HG03066 (cell line): ENCODE measurements around the gene GNG11.

Source experiments
- ATAC-seq: cut with Tn5 transposase; IDR thresholded peaks from one replicate; pipeline ENCODE4 v1.9.1; 2021; ENCODE audit warnings: low read depth; ENCODE audit not compliant: unreplicated experiment

Gene GNG11

DNA sequence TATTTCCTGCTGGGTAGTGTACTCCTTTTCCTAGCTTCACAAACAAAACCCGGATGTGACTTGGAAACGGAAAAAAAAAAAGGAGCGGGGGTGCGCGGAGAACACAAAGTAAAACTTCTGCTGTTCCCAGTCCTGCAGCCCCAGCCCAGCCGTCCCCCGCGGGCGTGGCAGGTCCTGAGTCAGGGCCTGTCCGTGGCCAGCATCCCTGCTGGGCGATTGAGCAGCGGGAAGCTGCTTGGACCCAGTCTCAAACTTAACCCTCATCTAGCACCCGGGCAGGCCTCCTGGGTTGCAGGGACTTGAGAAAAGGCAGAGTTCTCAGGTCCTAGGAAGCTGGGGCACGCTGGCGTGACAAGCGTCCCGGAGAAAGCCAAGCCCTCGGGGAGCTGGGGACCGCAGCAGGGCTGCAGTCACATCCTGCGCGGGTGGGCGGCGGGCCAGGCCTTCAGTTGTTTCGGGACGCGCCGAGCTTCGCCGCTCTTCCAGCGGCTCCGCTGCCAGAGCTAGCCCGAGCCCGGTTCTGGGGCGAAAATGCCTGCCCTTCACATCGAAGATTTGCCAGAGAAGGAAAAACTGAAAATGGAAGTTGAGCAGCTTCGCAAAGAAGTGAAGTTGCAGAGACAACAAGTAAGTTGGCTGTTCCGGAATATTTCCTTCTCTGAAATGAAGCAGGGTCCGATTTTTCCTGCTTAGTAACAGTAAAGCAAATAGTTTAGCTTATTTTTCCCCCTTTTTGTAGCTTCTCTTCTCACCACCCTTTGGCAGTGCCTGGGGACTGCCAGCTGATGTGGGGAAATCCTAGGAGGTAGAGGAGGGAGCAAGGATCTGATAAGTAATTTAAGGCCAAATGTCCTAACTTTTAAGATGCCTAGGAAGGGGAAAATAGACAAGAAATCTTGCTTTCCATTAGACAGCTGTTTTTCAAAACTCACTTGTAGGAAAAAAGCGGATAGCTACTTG is at the start of gene GNG11:
TSS of gene GNG11 (plus strand) at position 129 of the 960 bp plus-strand sequence. CDS start at position 532, 403 bp downstream.
- ATAC-seq, result peak; percentile 91

DNA sequence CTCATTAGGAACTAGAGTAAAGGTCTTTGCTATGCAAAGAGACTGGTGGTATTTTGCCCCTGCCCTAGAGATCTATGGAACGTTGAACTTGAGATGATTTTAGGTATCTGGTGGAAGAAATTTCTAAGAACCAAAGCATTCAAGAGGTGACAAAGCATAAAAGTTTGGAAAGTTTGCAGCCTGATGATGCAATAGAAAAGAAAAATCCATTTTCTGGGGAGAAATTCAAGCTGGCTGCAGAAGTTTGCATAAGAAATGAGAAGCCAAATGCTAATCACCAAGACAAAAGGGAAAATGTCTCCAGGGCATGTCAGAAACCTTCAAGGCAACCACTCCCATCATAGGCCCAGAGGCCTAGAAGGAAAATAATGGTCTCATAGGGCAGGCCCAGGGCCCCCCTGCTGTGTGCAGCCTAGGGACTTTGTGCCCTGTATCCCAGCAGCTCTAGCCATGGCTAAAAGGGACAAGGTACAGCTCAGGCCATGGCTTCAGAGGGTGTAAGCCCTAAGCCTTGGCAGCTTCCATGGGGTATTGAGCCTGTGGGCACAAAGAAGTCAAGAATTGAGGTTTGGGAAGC is 47.4 kb upstream of the GNG11 start:
- no peak for ATAC-seq

DNA sequence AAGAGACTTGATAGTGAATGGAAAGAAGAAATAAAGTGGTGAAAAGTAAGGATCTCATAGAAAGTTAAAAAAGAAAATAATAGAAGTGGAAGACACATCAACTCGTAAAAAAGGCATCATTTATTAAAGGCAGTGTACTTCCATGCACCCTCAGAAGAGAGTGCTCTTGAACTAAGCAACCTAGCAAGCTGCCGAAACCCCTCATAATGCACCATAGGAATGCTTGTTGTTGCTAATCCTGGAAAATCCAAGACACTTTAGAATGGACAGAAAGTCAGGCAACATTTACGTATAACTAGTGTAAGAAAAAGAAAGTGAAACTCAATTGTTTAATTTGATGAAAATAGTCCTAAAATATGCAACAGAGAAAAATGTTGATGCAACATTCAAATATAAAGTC is 43.8 kb upstream of the GNG11 start:
- ATAC-seq, result no peak

DNA sequence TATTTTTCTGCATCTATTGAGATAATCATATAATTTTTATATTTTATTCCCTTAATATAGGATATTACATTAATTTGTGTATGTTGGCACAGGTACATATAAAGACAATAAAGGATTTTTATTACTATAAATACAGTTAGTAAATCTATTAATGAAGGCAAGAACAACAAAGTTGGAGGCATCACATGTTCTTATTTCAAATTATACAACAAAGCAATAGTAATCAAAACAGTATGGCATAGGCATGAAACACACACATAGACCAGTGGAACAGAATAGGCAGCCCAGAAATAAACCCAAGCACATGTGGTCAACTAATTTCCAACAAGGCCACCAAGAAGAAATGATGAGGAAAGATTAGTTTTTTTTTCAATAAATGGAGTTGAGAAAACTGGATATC is 42.2 kb upstream of the GNG11 start:
- ATAC-seq, result no peak

DNA sequence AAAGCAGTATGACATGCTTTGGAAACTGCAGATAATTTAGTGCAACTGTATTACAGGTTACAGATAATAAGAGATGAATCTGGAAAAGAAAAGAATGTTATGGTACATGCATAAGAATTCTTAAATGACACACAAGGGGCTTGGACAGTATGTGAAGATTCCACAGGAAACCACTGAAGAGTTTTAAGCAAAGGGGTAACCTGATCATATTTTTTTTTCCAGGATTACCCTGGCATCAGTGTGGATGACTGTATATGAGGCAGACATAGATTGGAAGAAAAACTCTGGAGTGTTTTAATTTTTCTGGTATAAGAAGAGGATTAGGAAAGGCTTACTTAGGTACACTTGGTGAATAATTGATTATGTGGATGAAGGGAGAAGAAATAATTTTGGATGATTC is 39.1 kb upstream of the GNG11 start:
- ATAC-seq, result no peak

DNA sequence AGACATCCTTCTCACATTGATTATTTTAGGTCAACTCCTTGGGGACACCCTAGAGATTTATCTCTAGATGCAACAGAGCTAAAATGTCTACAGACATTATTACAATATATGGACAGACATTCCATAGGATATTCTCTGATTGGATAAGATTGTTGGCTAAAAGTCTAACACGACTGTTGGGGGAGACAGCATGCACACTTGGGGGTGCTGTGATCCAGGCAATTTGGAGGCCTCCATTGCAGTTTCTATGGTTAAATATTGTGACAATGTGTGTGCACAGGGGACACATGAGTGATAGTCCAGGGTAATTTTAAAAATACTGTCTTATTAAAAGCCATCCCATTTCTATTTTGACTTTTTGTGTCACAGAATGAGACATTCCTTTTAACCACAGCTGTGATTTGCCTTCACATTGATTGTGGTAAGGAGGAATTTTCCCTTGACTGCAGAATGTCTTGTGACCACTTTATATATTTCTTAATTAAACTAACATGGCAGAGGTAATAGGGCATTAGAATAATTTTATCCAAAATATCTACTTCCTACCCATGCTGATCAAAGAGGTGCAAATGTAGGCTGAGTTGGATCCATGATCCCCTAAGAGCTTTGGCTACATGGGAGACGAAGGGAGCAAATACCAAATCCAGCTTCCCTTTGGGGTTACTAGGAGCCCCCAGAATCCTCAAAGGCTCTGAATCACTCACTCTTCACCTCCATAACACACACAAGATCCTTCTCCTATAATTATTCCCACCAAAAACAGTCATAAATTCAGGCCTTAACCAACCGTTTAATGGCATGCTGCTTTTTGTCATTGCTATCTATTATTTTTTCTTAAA is 38.2 kb upstream of the GNG11 start:
- no peak for ATAC-seq

DNA sequence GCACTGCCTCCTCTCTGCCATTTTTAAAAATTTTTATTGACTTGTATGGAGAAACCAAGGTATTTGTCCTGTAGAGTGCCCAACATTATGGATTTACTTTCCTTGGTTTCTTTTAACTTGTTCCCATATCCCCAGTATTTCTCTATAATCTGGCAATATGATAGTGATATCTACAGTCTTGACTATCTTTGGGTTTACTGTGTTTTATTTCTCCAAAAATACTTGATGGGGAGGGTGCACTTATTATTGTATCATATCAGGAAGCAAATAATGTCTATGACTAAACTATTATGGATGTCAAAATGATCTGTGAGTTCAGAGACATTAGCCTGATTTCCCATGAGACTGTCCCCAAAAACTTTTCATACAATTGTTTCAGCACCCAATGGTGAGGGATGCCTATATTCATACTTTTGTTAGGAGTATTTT is 37.6 kb upstream of the GNG11 start:
- ATAC-seq, result no peak

DNA sequence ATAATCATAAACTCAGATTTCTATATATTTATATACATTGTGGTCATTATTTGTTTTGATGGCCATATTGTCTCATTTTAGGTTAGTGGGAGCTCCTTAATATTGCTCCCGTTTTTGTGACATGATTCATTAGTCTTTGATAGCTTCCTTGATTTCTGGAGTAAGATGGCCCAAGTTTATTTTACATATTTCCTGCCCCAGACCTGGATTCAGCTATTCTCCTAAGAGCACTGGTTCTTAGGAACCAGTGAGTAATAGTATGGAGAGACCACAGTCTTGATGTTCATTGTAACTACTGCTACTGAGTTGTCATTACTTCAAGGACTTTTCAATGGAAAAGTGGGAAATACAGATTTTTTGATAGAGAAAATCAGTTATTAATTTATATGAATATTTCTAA is 37.0 kb upstream of the GNG11 start:
- no peak for ATAC-seq

DNA sequence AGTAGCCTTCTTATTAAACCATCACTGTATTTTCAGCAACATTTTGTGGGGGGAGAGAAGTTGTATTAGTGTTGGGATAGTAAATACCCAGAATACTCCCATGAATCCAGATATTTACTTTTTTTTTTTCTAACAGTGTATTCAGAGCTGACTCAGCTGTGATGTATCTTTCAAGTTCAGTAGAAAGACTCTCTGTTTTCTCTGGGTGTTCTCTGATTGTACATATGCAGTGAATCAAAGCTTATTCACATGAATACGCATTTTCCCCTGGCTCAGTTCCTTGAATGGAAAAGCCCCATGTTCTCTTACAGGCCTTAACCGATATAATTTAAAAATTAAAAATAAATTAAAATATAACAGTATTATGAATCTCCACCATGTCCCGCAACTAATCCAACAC is 32.3 kb upstream of the GNG11 start:
- ATAC-seq, result no peak

DNA sequence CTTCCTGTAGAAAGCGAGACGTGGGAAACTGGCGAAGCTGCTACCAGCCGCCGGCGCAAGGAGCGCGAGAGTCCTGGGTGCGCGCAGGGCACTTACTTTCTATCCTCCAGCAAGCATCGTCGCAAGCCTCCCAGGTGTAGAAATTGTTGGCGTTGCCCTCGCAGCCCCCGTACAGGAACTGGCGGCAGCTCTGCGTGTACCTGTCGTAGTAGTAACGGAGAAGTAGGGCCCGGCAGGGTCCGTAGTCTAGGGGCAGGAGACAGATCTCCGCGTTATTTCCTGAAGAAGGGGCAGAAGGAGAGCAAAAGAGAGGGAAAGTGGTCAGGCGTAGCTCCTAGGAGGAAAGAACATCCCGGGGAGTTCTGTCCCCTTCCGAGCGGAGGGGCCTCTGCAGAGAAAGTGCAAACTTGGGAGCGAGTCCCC is 31.5 kb upstream of the GNG11 start:
- ATAC-seq, result peak; percentile 52

DNA sequence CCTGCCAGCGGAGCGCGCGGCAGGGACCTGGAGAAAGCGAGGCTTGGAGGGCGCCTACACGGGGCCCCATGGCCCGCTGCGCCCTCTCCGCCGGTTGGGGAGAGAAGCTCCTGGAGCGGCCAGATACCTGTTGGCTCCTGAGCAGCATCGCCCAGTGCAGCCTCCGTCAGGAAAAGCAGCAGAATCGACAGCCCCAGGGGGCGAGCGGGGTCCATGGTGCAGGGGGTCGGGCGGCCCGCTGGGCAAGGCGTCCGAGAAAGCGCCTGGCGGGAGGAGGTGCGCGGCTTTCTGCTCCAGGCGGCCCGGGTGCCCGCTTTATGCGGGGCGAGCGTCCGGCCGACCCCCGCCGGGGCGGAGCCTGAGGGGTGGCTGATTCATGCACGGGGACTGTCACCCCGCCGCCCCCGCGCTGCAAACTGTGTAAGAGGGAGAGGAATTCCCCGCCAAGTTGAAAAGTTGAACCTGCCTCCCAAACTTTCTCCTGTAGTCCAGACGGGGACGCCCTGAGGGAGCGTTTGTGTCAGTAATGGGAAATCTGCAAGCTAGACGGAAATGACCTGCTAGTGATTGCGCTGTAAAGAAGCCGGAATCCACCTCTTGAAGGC is 31.0 kb upstream of the GNG11 start, which contains the start of gene TFPI2:
TSS of gene TFPI2 (minus strand) at position 290 of the 605 bp plus-strand sequence. CDS start at position 215, 75 bp downstream.
- peak; percentile 46 for ATAC-seq

DNA sequence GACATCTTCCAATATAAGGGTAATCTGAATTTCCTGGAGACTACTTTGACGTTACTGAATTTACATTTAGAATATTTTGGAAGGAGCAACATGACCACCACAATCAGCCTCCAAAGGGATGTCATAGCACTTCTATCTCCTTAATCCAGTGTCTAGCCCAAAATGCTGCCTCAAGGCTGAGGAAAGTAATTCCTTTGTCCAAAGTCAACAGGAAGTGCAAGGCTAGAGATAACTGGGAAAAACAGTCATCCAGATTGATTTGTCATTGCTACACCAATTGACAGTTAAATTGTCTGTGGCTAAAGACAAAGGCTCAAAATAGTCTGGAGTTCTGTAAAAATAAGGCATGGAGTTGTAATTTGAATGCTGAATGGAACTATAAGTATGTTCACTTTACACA is 27.1 kb upstream of the GNG11 start:
- no peak for ATAC-seq

DNA sequence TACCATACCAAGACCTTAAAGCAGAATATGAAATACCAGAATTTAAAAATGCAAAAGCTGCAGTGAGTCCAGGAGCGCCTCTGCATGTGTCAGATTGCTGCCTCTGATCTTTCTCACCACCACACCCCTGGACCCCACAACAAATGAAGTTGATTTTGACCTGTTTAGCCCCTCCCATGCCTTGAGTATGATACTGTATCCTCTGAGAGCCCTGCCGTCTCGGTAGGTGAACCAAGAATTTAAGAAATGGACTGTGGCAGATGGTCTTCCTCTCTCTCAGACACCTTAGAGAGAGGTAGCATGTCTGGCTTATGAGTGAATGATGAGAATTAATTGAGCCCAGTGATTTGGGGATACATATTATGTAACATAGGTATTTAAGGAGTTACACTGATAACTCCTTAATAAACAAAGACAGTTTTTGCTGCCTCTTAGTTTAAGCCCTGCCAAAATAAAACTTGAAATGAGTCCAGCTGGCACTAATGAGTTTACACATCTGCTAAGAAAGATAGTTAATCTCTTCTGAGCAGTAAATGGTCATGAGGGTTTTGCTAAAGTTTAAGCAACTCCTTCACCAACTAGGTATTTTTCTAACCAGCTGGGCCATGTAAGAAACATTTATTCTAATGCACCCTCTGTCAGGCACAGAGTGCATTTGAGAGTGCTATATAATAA is 26.4 kb upstream of the GNG11 start:
- no peak for ATAC-seq

DNA sequence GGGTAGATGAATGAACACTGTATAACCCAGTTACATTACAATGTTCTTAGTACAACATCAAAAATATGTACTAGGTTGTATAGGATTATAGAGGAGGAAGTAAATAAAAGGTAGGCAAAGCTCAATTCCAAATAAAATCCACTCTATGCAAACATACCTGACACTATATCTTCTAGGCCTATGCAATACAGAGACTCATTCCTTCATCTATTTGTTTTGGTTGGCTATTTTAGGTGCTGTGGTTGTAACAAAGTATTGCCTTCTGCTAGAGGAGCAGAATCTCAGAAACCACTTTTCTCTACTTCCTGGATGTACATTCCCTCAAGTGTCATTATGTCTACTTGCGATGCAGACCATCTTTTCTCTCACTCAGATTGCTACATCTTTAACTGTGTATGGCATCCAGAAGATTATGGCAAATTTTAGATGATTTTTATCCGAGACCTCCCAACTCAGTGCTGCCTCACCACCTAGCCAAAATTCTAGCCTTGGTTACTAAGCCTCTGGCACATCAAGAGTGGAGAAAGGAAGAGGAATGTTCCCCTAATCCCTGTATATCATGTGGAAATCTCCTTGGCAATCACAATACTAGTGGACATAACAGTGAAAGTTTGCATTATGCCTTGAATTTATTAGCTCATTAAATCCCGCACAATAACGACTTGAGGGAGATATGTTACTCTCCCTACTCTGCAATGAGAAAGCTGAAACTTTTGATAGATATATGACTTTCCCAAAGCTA is 25.5 kb upstream of the GNG11 start:
- no peak for ATAC-seq

DNA sequence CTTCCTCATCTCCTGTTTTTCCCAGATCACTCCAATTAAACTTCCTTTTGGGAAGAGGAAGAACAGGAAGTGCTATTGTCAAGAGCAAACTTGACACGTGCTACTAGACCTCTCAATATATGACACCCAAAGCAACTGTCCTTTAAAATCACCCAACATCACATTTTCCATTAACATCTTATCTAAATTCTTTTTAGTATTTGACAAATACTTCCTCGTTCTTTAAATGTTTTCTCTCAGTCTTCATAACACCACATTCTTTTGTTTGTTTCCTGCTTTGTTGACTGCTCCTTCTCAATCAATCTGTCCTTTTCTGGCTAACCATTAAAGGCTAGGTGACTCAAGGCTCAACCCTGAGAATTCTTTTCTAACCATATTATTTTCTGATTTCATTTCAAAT is 23.9 kb upstream of the GNG11 start:
- ATAC-seq, result no peak

DNA sequence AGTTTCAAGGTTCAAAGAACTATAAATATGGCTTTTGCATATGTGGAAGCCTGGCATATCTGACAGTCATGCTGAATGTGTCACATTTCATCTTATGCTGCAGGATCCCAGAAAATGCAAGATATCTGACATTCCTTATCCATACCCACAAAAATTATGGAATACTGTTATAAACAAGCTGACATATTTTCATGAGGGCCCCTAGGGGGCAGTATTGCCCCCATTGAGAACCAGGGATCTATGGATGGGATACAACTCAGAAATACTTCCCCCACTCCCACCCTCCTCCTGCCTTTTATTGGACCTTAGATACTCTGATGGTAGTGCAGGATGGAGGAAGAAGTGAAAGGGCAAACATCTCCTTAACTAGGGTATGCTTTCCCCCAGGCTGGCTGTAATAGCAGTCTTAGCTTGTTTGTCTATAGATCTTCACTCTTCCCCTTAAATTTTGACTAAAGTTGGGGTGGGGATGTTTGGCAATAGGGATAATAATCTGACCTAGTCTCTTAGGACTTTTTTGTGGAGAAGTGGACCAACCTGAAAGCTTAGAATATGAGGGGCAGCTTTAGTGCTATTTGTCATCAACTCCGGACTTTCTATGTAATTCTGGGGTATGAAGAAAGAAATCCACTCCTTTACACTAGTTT is 18.6 kb upstream of the GNG11 start:
- no peak for ATAC-seq

DNA sequence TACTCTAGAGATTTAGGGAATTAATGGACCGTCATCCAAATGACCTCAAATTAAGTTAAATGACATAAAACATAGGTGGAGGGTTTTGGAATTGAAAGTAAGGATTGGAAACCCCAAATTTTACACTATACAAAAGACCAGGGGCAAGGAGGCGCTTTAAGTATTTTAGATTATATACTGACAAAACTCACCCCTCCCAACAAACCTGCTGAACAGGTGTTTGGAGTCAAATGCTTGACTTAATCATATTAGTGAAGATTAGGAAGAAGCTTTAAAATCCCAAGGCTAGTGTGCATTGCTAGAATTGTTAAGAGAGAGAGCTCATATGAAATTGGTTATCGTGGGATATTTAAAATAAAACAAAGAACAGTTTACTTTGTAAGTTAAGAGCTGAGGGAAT is 15.3 kb upstream of the GNG11 start, which contains the start of gene GNGT1:
TSS of gene GNGT1 (plus strand) at position 301 of the 400 bp plus-strand sequence. CDS start 180 bp downstream, outside the sequence.
- ATAC-seq, result no peak

DNA sequence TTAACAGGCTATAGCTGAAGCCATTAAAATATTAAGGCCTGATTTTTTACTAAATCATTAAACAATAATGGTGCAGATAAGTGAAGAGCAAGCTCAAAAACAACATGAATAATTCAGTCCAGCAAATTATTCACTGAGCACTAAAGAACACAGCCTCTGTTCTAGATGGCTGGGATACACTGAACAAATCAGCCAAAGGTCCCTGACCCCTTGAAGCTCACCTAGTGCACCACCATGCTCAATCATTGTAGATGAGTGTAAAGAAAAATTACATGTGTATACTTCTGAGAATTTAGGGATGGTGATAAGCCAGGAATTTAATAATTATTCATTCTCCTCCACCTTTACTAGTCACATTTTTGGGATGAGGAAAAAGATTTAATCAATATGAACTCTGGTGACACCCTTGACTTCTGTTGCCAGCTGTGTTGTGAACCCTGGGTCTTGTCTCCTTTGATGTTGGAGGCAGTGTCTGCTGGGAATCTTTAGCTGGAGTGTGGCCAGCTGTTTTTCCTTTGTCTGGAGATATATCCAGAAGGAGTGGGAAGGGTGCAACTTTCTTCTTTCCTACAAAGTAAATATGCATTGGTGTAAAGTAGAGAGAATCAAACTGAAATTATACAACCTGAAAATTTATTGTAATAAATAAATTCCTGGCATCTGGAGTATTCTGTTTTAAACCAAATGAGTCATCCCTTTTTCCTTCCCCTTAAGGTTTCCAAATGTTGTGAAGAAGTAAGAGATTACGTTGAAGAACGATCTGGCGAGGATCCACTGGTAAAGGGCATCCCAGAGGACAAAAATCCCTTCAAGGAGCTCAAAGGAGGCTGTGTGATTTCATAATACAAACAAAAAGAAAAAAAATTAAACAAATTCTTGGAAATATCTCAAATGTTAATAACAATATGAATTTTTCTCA is 11.2 kb upstream of the GNG11 start:
- no peak for ATAC-seq
